Thoracic aorta (tissue), 2 donors: Measurements from ENCODE around the gene ETV1. TPM values are rescaled to one million over a fixed set of nuclear protein-coding genes. Genes with fewer than 3 reads are reported as not detected.

Source experiments
- ATAC-seq: fragments of 150-250 bp; one replicate; pipeline ENCODE4 v1.8.0; 2017; ENCODE audit warnings: low read depth; ENCODE audit not compliant: insufficient number of reproducible peaks, low FRiP score
- DNase-seq: peaks from one replicate; pipeline ENCODE4 v3.0.0-alpha.2; 2020; ENCODE audit warnings: low spot score
- H3K27ac ChIP-seq, 2 donors: fragments of 200-600 bp; sonication (generic); 1 replicate in 1 of 2; 2 replicates in 1 of 2; pipeline ENCODE4 v1.5.1; 2016; ENCODE audit warnings: mild to moderate bottlenecking in 2 of 2, moderate library complexity in 2 of 2
- H3K27me3 ChIP-seq: fragments of 200-600 bp; sonication (generic); replicated peaks from 2 replicates; pipeline ENCODE4 v1.6.0; 2016; ENCODE audit warnings: mild to moderate bottlenecking; ENCODE audit not compliant: insufficient read depth
- H3K36me3 ChIP-seq: fragments of 200-600 bp; sonication (generic); one replicate; pipeline ENCODE4 v1.5.1; 2016
- H3K4me1 ChIP-seq, 2 donors: fragments of 200-600 bp; sonication (generic); 1 replicate in 1 of 2; 2 replicates in 1 of 2; pipeline versions ENCODE4 v1.5.1 to v1.6.0; 2016; ENCODE audit warnings: low read depth in 2 of 2, mild to moderate bottlenecking in 1 of 2; ENCODE audit not compliant: control insufficient read depth in 1 of 2
- H3K4me3 ChIP-seq: fragments of 200-600 bp; sonication (generic); 2 replicates; pipeline ENCODE4 v1.5.1; 2016; ENCODE audit warnings: mild to moderate bottlenecking
- H3K9me3 ChIP-seq: fragments of 200-600 bp; sonication (generic); 2 replicates; pipeline ENCODE4 v1.5.1; 2016
- CTCF ChIP-seq: fragments of 200-600 bp; sonication (generic); IDR thresholded peaks from one replicate; pipeline ENCODE4 v1.5.1; 2019; ENCODE audit warnings: antibody characterized with exemption
- total RNA-seq, 2 donors: library from RNA; depleted of rRNA; stranded (reverse); fragments of >200 nt; gene quantifications; one replicate each; pipeline versions ENCODE4 v1.1.0 to v1.2.3, GENCODE V29; 2016

Gene ETV1
- total RNA-seq, 2 donors from 2014 or later: 5.9 to 8.7 TPM

DNA sequence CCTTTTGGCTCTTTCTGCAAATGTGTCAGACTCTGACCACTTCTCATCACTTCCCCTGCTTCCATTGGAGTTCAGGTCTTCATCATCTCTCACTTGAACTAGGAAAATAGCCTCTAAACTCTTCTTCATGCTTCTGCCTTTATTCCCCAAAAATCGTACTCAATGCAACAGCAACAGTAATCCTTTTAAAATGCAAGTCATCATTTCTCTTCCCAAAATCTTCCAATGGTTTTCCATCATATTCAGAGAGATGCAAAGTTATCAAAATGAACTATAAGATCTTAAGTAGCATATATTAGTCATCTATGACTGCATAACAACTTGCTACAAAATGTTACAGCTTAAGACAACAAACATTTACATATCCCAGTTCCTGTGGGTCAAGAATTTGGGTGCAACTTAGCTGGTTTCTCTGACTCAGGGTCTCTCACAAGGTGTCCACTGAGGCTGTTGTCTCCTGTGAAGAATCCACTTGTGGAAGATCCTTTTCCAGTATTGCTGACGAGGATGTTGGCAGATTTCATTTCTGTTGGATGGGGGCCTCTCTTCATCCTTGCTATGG lies 31.0 kb upstream of the ETV1 start:
- Histone ChIP-seq H3K36me3 (no peaks in the 10 kb centered on the region), H3K4me3 (no peak overlapping the region), H3K9me3 (no peaks in the 10 kb centered on the region), H3K27ac (no peak overlapping the region), H3K27me3 (no peaks in the 10 kb centered on the region), H3K4me1 (no peaks in the 10 kb centered on the region)
- no peak for ATAC-seq
- DNase-seq: no peak
- TF ChIP-seq CTCF: no peak

GRCh38 chr7:14018751-14019150 lies 29.3 kb upstream of the ETV1 start:
- H3K4me1 ChIP-seq: no peaks in the 10 kb centered on the region
- ATAC-seq (no peak), DNase-seq (no peak)
- H3K36me3 ChIP-seq: no peaks in the 10 kb centered on the region
- no peaks in the 10 kb centered on the region for H3K27me3 ChIP-seq
- no peaks in the 10 kb centered on the region for H3K9me3 ChIP-seq
- H3K27ac ChIP-seq: no peak overlapping the region
- H3K4me3 ChIP-seq: no peak overlapping the region
- TF ChIP-seq CTCF: no peak

GRCh38 chr7:14016950-14017349 lies 27.5 kb upstream of the ETV1 start:
- H3K27ac ChIP-seq: no peak overlapping the region
- H3K4me1 ChIP-seq: no peaks in the 10 kb centered on the region
- DNase-seq (no peak), ATAC-seq (no peak)
- H3K4me3 ChIP-seq: no peak overlapping the region
- H3K9me3 ChIP-seq: no peaks in the 10 kb centered on the region
- H3K36me3 ChIP-seq: no peaks in the 10 kb centered on the region
- no peaks in the 10 kb centered on the region for H3K27me3 ChIP-seq
- no peak for TF ChIP-seq CTCF

DNA sequence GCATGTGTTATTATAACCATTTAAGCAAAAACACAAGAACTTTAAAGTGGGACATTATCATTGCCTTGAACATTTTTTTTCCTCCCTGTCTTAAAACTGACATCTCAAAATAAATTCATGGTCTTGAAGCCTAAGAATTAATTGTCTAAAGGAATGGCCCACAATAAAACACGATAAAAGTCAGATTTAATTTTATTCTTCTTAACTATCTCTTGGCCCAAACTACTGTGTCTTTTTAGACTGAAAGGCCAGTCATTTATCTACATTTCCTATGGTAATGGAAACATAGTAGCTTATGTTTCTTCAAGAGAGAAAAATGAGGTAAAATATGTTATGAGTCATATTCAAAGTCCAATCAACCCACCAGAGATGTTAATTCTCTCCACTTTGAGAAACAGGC lies 24.4 kb upstream of the ETV1 start:
- no peak for TF ChIP-seq CTCF
- no peaks in the 10 kb centered on the region for H3K27me3 ChIP-seq

GRCh38 chr7:14009453-14010418 lies 20.3 kb upstream of the ETV1 start:
- H3K9me3 ChIP-seq: no peaks in the 10 kb centered on the region
- no peak for ATAC-seq
- no peaks in the 10 kb centered on the region for H3K4me1 ChIP-seq
- no peak for TF ChIP-seq CTCF
- no peaks in the 10 kb centered on the region for H3K36me3 ChIP-seq
- no peak overlapping the region for H3K4me3 ChIP-seq
- no peak for DNase-seq
- no peaks in the 10 kb centered on the region for H3K27me3 ChIP-seq
- H3K27ac ChIP-seq: no peak overlapping the region

More for the DNA sequence above, 24.4 kb upstream of the ETV1 start:
- Histone ChIP-seq H3K4me1 (no peaks in the 10 kb centered on the region), H3K9me3 (no peaks in the 10 kb centered on the region), H3K4me3 (no peak overlapping the region), H3K27ac (no peak overlapping the region), H3K36me3 (no peaks in the 10 kb centered on the region)
- DNase-seq (no peak), ATAC-seq (no peak)
